Kasumi-1 (cell line): Measurements from ENCODE around the gene DZIP3.

Experiments
- DNase-seq, 2 experiments: peaks; one replicate each; lab custom pipeline; 2025; lab: John Stamatoyannopoulos, UW

The DZIP3 gene, protein sequence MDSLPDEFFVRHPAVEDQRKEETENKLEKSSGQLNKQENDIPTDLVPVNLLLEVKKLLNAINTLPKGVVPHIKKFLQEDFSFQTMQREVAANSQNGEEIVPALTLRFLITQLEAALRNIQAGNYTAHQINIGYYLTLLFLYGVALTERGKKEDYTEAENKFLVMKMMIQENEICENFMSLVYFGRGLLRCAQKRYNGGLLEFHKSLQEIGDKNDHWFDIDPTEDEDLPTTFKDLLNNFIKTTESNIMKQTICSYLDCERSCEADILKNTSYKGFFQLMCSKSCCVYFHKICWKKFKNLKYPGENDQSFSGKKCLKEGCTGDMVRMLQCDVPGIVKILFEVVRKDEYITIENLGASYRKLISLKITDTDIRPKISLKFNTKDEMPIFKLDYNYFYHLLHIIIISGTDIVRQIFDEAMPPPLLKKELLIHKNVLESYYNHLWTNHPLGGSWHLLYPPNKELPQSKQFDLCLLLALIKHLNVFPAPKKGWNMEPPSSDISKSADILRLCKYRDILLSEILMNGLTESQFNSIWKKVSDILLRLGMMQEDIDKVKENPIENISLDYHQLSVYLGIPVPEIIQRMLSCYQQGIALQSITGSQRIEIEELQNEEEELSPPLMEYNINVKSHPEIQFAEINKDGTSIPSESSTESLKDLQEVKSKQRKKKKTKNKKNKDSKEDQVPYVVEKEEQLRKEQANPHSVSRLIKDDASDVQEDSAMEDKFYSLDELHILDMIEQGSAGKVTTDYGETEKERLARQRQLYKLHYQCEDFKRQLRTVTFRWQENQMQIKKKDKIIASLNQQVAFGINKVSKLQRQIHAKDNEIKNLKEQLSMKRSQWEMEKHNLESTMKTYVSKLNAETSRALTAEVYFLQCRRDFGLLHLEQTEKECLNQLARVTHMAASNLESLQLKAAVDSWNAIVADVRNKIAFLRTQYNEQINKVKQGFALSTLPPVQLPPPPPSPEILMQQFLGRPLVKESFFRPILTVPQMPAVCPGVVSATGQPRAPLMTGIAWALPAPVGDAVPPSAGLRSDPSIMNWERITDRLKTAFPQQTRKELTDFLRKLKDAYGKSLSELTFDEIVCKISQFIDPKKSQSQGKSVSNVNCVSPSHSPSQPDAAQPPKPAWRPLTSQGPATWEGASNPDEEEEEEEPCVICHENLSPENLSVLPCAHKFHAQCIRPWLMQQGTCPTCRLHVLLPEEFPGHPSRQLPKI

GRCh38 chr3:108589081-108589997 lies at the start of gene DZIP3, which contains the start of gene CIP2A:
Gene DZIP3, plus strand, starts transcription at chr3:108589722. Its CDS starts 15,685 bp downstream, at chr3:108605407.
Gene CIP2A, minus strand, starts transcription at chr3:108589438. Its CDS starts 63 bp downstream, at chr3:108589375.
- DNase-seq, result peak; percentile 82 to 95

DNA sequence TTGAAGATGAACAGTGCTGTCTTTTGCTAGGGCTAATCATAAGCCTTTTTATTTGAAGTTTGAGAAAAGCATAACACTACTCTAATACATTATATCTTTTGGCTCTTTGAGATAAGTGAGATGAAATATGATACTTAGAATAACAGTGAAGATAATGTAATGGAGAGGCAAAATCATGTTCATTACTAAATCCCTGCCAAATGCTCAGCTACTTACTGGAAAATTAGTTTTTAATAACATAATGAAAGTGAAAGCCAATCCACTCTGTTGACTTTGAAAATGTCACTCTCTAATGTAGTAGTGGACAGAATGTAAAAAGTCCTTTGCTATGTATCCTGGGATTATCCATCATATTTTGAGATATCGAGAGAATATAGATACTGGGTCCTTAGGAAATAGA lies 43.3 kb upstream of the DZIP3 start:
- DNase-seq, result no peak

DNA sequence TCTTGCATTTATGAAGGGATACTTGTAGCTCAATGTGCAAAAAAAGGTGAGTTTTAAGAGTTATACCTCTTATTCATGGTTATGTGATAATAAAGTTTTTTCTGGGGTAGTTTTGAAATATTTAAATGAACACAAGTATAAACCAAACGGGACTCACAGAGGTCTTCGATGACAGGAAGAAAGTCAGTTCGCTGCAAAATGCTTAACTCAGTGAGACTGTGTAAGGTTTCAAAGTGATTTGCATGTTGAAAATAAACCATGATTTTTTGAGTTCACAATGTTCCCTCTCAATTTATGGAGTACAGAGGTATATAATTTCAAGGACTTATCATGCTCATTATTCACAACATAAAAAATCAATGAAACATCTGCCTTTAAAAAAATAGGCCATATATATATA lies 42.8 kb upstream of the DZIP3 start:
- DNase-seq, result no peak

- no peak for DNase-seq
These were observed 41.2 kb upstream of the DZIP3 start for GRCh38 chr3:108548304-108548703.

DNA sequence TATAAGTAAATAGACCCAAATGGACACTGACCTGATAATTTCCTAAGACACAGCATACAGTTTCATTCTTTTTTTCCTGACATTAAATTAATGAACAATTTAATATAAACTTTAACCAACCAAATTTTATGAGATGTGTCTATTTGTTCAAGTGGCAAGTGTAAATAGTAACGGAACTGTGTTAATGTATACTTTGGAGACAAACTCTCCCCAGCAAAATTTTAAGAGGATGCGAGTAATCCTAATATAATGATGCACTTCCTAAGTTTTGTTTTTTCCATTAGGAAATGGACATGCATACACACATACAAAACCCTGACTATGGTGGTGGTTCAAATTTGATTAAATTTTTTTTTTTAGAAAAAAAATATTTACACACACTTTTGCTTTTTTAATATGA lies 40.6 kb upstream of the DZIP3 start:
- DNase-seq, result no peak

DNA sequence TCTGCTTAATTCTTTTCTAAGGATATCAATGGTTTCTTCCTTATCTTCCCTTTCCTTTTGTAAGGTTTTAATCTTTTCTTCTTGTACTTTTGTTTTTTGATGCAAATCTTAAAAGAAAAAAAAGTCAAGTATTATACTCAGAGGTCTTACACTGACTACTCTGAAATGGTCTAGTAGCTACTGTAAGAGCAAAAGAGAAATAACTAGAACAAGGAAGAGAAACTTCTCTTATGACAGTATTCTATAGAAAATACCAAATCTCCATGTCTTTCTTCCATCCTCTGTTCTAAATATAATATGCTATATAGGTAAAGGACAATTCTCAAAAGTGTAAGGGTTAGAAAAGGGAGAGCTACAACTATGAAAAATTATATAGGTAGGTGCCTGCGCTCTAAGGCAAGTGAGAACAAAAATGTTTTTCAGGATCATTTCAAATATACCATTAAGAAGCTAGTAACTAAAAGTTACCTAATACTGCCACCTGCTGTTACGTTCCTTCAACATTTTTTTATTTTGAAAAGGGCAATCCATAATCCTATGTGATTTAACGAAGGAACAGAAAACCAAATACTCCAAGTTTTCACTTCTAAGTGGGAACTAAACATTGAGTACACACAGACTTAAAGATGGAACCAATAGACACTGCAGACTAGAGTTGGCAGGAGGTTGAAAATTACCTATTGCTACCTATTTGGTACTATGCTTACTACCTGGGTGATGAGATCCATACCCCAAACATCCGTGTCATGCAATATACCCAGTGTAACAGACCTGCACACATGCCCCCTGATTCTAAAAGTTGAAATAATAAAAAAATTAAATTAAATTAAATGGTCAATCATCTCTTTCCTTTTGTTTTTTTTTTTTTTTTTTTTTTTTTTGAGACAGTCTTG lies 37.0 kb upstream of the DZIP3 start:
- peak; percentile 76 to 80 for DNase-seq

- DNase-seq, result no peak
These were observed 35.3 kb upstream of the DZIP3 start for GRCh38 chr3:108554229-108554628.

DNA sequence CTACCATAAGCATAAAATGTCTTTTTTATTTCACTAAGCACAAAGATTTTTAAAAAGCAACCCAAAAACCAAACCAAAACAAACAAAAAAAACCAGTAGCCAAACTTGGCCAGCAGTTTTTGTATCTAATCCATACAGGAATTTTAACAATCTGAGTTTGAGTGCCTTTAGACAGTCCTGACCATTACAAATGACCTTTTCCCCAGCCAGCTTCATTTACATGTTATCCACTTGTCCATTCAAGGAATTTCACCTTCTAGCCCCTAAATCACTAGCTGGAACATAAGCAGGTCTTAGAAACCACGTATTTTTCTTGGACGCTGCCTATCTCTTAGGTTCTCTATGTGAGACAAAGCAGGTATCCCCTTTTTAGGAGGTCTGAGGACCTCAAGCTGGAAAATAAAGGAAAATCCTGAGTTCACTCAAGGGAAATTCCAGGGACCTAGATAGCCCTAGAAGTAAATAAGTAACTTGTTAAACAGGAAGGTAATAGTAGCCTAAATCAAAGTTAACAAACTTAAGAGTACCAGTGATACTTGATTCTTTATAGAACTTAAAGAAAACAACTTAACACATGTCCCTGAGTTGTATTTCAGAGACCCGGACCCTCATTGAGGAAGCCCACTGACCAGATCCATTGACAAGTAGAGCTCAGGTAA lies 34.5 kb upstream of the DZIP3 start:
- DNase-seq, result no peak

GRCh38 chr3:108555966-108556581 lies 33.4 kb upstream of the DZIP3 start:
- DNase-seq, result no peak

GRCh38 chr3:108562565-108562964 lies 27.0 kb upstream of the DZIP3 start:
- no peak for DNase-seq

- DNase-seq, result no peak
These were observed 25.0 kb upstream of the DZIP3 start for GRCh38 chr3:108564564-108564963.

GRCh38 chr3:108565506-108565905 lies 24.0 kb upstream of the DZIP3 start:
- no peak for DNase-seq

- DNase-seq, result no peak
These were observed 22.9 kb upstream of the DZIP3 start for GRCh38 chr3:108566599-108566998.

GRCh38 chr3:108569336-108569735 lies 20.2 kb upstream of the DZIP3 start:
- DNase-seq, result no peak

DNA sequence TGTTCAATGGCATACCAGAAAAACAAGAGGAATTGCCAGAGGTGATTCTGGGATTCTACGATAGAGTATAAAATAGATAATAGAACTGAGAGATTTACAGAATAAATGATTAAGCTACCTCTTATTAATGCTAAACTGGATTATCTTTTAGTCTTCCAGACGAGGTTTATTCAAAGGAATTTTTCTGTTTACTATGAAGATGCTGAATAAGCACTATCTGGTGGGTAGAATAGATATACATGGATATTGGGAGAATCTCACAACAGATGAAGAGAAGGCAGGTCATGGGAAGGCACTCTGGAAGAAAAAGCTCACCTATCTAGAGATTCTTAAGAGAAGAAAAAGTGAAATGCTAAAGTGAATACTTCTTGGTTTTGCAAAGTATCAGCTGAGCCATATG lies 11.5 kb upstream of the DZIP3 start:
- no peak for DNase-seq

- peak; percentile 45 to 73 for DNase-seq
These were observed 921 bp upstream of the DZIP3 start for GRCh38 chr3:108588601-108589000.

GRCh38 chr3:108589998-108590323 lies 439 bp downstream of the DZIP3 start:
- DNase-seq, result no peak

- peak in 1 of 2 experiments; percentile 5 for DNase-seq
These were observed 938 bp downstream of the DZIP3 start for GRCh38 chr3:108590460-108590859.

- no peak for DNase-seq
These were observed 5.8 kb downstream of the DZIP3 start for GRCh38 chr3:108595321-108595720.
